GM12878 (cell line): ENCODE results near the gene USP25. TPM values are rescaled to one million over a fixed set of nuclear protein-coding genes. Genes with fewer than 3 reads are reported as not detected.

Experiments used
- ATAC-seq: fragments of 200-7000 bp; cut with Tn5 transposase; 3 replicates; pipeline ENCODE4 v1.9.1; 2020; ENCODE audit warnings: mild to moderate bottlenecking, moderate library complexity
- BruUV-seq: library from RNA; stranded (reverse); fragments of 400-500 nt; replicated peaks from 2 replicates; lab custom pipeline; 2021; lab: Mats Ljungman, UMichigan
- CTCF ChIA-PET: fragments of 300-600 bp; sonication (Branson Sonifier 250); formaldehyde crosslinking; extraction: SDS; loops from one replicate; lab custom pipeline; 2021; ENCODE audit warnings: inconsistent platforms; lab: Yijun Ruan, JAX
- POLR2A ChIA-PET: fragments of 350-600 bp; formaldehyde crosslinking; extraction: SDS; loops from one replicate; lab custom pipeline; 2021; ENCODE audit warnings: inconsistent platforms; lab: Charles Lee
- RAD21 ChIA-PET: fragments of 300-600 bp; sonication (Branson Sonifier 250); formaldehyde crosslinking; loops from one replicate; lab custom pipeline; 2023; ENCODE audit warnings: antibody characterized with exemption; ENCODE audit not compliant: unreplicated experiment; lab: Charles Lee
- SMC1A ChIA-PET: fragments of 300-600 bp; sonication (Branson Sonifier 250); formaldehyde crosslinking; loops from one replicate; lab custom pipeline; 2023; ENCODE audit not compliant: unreplicated experiment, uncharacterized antibody; lab: Charles Lee
- DNase-seq: peaks from one replicate; pipeline ENCODE4 v3.0.0-alpha.2; 2011; ENCODE audit warnings: low read depth, low spot score
- FAIRE-seq: peaks from 3 replicates; lab custom pipeline; 2011; peaks lifted over from hg19 to GRCh38; lab: Jason Lieb, UNC
- H2AFZ ChIP-seq: 2 replicates; pipeline ENCODE4 v1.6.0; 2011; ENCODE audit warnings: low read depth, low read length, control low read depth; ENCODE audit not compliant: control insufficient read depth
- H3K27ac ChIP-seq: 2 replicates; pipeline ENCODE4 v1.5.1; 2011; ENCODE audit warnings: control low read depth; ENCODE audit not compliant: control insufficient read depth, insufficient read depth
- H3K27me3 ChIP-seq, 2 experiments: replicated peaks in 1 of 2; 2 replicates each; pipeline versions ENCODE4 v1.6.0 to v1.6.1; 2011; ENCODE audit warnings: low read length in 1 of 2; ENCODE audit not compliant: control insufficient read depth in 2 of 2, insufficient read depth in 2 of 2
- H3K36me3 ChIP-seq, 2 experiments: 2 replicates each; pipeline ENCODE4 v1.5.1; 2011; ENCODE audit warnings: low read length in 1 of 2; ENCODE audit not compliant: control insufficient read depth in 2 of 2, insufficient read depth in 2 of 2
- H3K4me1 ChIP-seq: 2 replicates; pipeline ENCODE4 v1.6.1; 2011; ENCODE audit warnings: mild to moderate bottlenecking, low read length, moderate library complexity, mixed read lengths; ENCODE audit not compliant: control insufficient read depth, insufficient read depth
- H3K4me2 ChIP-seq: 2 replicates; pipeline ENCODE4 v1.6.0; 2011; ENCODE audit warnings: control low read depth; ENCODE audit not compliant: control insufficient read depth, insufficient read depth
- H3K4me3 ChIP-seq: fragments of 200-600 bp; sonication (generic); 2 replicates; pipeline ENCODE4 v1.5.1; 2016
- H3K79me2 ChIP-seq: 2 replicates; pipeline ENCODE4 v1.6.0; 2011; ENCODE audit warnings: low read length; ENCODE audit not compliant: control insufficient read depth, insufficient read depth
- H3K9ac ChIP-seq: 2 replicates; pipeline ENCODE4 v1.8.0; 2011; ENCODE audit warnings: low read length, control low read depth, mixed read lengths; ENCODE audit not compliant: control insufficient read depth, insufficient read depth
- H3K9me3 ChIP-seq: replicated peaks from 3 replicates; pipeline ENCODE4 v1.5.1; 2011; ENCODE audit warnings: mild to moderate bottlenecking, low read length; ENCODE audit not compliant: control insufficient read depth, insufficient read depth
- H4K20me1 ChIP-seq: 2 replicates; pipeline ENCODE4 v1.6.0; 2011; ENCODE audit not compliant: control insufficient read depth, insufficient read depth
- BRCA1 ChIP-seq: IDR thresholded peaks from 2 replicates; pipeline ENCODE4 v1.6.1; 2011; ENCODE audit warnings: low read depth, low read length, improper control_type of control experiment
- CBX3 ChIP-seq: fragments of 200-600 bp; sonication (generic); IDR thresholded peaks from 2 replicates; pipeline ENCODE4 v1.6.1; 2016; ENCODE audit warnings: low read depth, borderline replicate concordance
- CHD4 ChIP-seq: fragments of 200-600 bp; sonication (generic); IDR thresholded peaks from 2 replicates; pipeline ENCODE4 v1.6.1; 2016; ENCODE audit warnings: mild to moderate bottlenecking
- FOXM1 ChIP-seq: IDR thresholded peaks from 2 replicates; pipeline ENCODE4 v1.6.1; 2012; ENCODE audit warnings: low read depth, mild to moderate bottlenecking, inconsistent platforms, low read length, moderate library complexity
- POLR2AphosphoS5 ChIP-seq: IDR thresholded peaks from 2 replicates; pipeline ENCODE4 v1.6.1; 2011; ENCODE audit warnings: mild to moderate bottlenecking, low read length, inconsistent platforms
- POU2F2 ChIP-seq: IDR thresholded peaks from 3 replicates; pipeline ENCODE4 v1.6.1; 2011; ENCODE audit warnings: low read depth, mild to moderate bottlenecking, low read length, borderline replicate concordance
- RB1 ChIP-seq: fragments of 450-650 bp; formaldehyde crosslinking; IDR thresholded peaks from 2 replicates; pipeline ENCODE4 v1.6.1; 2017; ENCODE audit warnings: mild to moderate bottlenecking, borderline replicate concordance
- TCF12 ChIP-seq: IDR thresholded peaks from 2 replicates; pipeline ENCODE4 v1.6.1; 2011; ENCODE audit warnings: low read depth, mild to moderate bottlenecking, low read length
- ZNF24 ChIP-seq: fragments of 450-650 bp; IDR thresholded peaks from 2 replicates; pipeline ENCODE4 v1.6.1; 2017; ENCODE audit warnings: antibody characterized with exemption, mild to moderate bottlenecking
- WGBS: methylation state at CpG from one replicate; pipeline ENCODE4 v1.1.6; 2016; ENCODE audit warnings: low lambda C conversion rate; ENCODE audit not compliant: insufficient replicate concordance, insufficient coverage; ENCODE audit errors: missing lambda C conversion rate; 5-methylcytosine and 5-hydroxymethylcytosine counted together
- in situ Hi-C: fragments of 300-500 bp; cut with MboI; formaldehyde crosslinking; loops from 9 replicates; pipeline ENCODE4 v1.14.3; 2018; ENCODE audit warnings: mixed read lengths
- intact Hi-C: fragments of 100-400 bp; cut with micrococcal nuclease; formaldehyde crosslinking; loops from one replicate; pipeline ENCODE4 v1.14.2; 2022; ENCODE audit not compliant: unreplicated experiment
- polyA plus RNA-seq, 11 experiments: library from polyadenylated mRNA; depleted of rRNA in 4 of 11; unstranded in 6 of 11; stranded (reverse) in 5 of 11; fragments of >200 nt; fragmentation: Nextera tagmentation in 4 of 11; fragmentation: Illumina TruSeq in 1 of 11; extraction: Ambion mirVana in 4 of 11; extraction: Trizol in 1 of 11; gene quantifications; 1 replicate in 1 of 11; 2 replicates in 10 of 11; pipeline versions ENCODE4 v1.2.1 to v1.2.3, GENCODE V29; 2011 to 2016; ENCODE audit warnings: inconsistent platforms in 2 of 11, missing spikeins in 2 of 11, low read depth in 1 of 11
- total RNA-seq, 4 experiments: library from RNA; depleted of rRNA in 3 of 4; stranded (reverse); fragments of >200 nt in 3 of 4; fragmentation: Illumina TruSeq in 1 of 4; extraction: Trizol in 1 of 4; gene quantifications; 2 replicates each; pipeline versions ENCODE4 v1.2.1 to v1.2.3, GENCODE V29; 2013 to 2021
- TF ChIP-seq, protein P1 (sequence below): fragments of 450-650 bp; IDR thresholded peaks from 2 replicates; pipeline ENCODE4 v1.6.1; 2016; ENCODE audit warnings: mild to moderate bottlenecking, moderate library complexity, borderline replicate concordance
- TF ChIP-seq, protein P2 (sequence below), 3 experiments: IDR thresholded peaks in 2 of 3; conservative IDR thresholded peaks in 1 of 3; 2 replicates each; pipeline ENCODE4 v1.5.1; 2011; ENCODE audit warnings: low read depth in 3 of 3, low read length in 3 of 3, mild to moderate bottlenecking in 3 of 3, control low read depth in 2 of 3, moderate library complexity in 2 of 3, inconsistent platforms in 1 of 3, mixed read lengths in 1 of 3; ENCODE audit not compliant: control insufficient read depth in 2 of 3, insufficient read depth in 1 of 3; ENCODE audit errors: extremely low read depth in 1 of 3
- TF ChIP-seq, protein P3 (sequence below): IDR thresholded peaks from 2 replicates; pipeline ENCODE4 v1.6.1; 2012; ENCODE audit warnings: low read depth, low read length, improper control_type of control experiment
- TF ChIP-seq, protein P4 (sequence below): IDR thresholded peaks from 2 replicates; pipeline ENCODE4 v1.6.1; 2011; ENCODE audit warnings: borderline replicate concordance, low read depth, mild to moderate bottlenecking, moderate library complexity, low read length; ENCODE audit not compliant: insufficient read depth, poor library complexity, severe bottlenecking

The USP25 gene
- total and polyA plus RNA-seq, 10 of the 15 experiments (the other 5 are each of a cell fraction or from before 2014, with no cell fraction given): 1.5 to 31.3 (median 23.4) TPM

DNA sequence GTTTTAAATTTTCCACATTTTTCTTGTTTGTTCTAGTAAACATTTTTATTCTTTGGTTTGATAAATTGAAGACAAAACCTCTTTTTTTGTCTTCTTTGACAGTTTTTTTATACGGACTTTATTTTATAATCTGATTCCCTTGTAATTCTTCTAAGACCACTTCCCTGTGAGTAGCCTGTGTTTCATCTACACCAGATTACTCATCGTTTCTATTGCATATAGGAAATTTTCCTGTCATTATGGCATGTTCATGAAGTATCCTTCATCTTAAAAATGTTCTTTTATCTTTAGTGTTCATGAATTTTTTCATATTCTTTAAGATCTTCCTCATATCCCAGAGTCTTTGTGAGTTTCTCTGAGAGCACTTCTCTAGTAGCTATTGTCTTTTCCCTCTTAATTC is 109.8 kb downstream of the USP25 start (continued):
- TF ChIP-seq, protein P1, sequence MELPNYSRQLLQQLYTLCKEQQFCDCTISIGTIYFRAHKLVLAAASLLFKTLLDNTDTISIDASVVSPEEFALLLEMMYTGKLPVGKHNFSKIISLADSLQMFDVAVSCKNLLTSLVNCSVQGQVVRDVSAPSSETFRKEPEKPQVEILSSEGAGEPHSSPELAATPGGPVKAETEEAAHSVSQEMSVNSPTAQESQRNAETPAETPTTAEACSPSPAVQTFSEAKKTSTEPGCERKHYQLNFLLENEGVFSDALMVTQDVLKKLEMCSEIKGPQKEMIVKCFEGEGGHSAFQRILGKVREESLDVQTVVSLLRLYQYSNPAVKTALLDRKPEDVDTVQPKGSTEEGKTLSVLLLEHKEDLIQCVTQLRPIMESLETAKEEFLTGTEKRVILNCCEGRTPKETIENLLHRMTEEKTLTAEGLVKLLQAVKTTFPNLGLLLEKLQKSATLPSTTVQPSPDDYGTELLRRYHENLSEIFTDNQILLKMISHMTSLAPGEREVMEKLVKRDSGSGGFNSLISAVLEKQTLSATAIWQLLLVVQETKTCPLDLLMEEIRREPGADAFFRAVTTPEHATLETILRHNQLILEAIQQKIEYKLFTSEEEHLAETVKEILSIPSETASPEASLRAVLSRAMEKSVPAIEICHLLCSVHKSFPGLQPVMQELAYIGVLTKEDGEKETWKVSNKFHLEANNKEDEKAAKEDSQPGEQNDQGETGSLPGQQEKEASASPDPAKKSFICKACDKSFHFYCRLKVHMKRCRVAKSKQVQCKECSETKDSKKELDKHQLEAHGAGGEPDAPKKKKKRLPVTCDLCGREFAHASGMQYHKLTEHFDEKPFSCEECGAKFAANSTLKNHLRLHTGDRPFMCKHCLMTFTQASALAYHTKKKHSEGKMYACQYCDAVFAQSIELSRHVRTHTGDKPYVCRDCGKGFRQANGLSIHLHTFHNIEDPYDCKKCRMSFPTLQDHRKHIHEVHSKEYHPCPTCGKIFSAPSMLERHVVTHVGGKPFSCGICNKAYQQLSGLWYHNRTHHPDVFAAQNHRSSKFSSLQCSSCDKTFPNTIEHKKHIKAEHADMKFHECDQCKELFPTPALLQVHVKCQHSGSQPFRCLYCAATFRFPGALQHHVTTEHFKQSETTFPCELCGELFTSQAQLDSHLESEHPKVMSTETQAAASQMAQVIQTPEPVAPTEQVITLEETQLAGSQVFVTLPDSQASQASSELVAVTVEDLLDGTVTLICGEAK: no peak

DNA sequence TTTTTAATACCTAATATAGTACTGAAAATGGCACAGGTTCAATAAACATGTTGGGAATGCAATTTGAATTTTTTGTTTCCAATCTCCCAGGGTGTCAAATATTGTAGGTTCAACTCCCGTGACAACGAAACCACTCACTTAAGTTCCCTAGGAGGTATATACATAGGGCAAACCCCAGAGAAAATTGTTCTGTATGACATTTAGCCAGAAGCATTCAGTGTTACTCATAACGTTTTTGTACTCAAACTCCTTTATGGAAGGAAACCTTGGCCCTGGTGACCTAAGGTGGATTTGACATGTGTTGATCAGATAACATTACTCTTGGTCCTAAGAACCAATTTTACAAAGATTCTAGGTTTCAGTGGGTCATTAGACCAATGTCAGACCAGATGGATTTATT is 110.6 kb downstream of the USP25 start:
- H3K4me1 ChIP-seq: no peaks in the 10 kb centered on the region
- no TSS peak for BruUV-seq
- RAD21 ChIA-PET: no interaction called here
- no peaks in the 10 kb centered on the region for H3K79me2 ChIP-seq
- CTCF ChIA-PET: no interaction called here
- 86% methylated on average over 3 of the region's 3 CpGs for WGBS
- intact Hi-C loops: no loop called here
- ATAC-seq (no peak), DNase-seq (no peak), FAIRE-seq (no peak)
- H3K36me3 ChIP-seq: peaks cover 0 to 4% of the 10 kb centered on the region in 2 experiments; a peak in 3 of 4 replicates
- POLR2A ChIA-PET: no interaction called here
- H3K9me3 ChIP-seq: no peaks in the 10 kb centered on the region
- TF ChIP-seq ZNF24 (no peak), FOXM1 (no peak), CBX3 (no peak), TCF12 (no peak), RB1 (no peak), POLR2AphosphoS5 (no peak), POU2F2 (no peak), BRCA1 (no peak), CHD4 (no peak)
- TF ChIP-seq, protein P2, sequence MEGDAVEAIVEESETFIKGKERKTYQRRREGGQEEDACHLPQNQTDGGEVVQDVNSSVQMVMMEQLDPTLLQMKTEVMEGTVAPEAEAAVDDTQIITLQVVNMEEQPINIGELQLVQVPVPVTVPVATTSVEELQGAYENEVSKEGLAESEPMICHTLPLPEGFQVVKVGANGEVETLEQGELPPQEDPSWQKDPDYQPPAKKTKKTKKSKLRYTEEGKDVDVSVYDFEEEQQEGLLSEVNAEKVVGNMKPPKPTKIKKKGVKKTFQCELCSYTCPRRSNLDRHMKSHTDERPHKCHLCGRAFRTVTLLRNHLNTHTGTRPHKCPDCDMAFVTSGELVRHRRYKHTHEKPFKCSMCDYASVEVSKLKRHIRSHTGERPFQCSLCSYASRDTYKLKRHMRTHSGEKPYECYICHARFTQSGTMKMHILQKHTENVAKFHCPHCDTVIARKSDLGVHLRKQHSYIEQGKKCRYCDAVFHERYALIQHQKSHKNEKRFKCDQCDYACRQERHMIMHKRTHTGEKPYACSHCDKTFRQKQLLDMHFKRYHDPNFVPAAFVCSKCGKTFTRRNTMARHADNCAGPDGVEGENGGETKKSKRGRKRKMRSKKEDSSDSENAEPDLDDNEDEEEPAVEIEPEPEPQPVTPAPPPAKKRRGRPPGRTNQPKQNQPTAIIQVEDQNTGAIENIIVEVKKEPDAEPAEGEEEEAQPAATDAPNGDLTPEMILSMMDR (IDR thresholded peaks at IDR 0.05 in 2 of 3, conservative IDR thresholded peaks at IDR 0.05 in 1 of 3; ENCODE audit: control insufficient read depth in 2 of 3, extremely low read depth in 1 of 3, insufficient read depth in 1 of 3, low read depth in 3 of 3, low read length in 3 of 3): no peak
- TF ChIP-seq, protein P3, sequence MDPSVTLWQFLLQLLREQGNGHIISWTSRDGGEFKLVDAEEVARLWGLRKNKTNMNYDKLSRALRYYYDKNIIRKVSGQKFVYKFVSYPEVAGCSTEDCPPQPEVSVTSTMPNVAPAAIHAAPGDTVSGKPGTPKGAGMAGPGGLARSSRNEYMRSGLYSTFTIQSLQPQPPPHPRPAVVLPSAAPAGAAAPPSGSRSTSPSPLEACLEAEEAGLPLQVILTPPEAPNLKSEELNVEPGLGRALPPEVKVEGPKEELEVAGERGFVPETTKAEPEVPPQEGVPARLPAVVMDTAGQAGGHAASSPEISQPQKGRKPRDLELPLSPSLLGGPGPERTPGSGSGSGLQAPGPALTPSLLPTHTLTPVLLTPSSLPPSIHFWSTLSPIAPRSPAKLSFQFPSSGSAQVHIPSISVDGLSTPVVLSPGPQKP: no peak
- TF ChIP-seq, protein P4, sequence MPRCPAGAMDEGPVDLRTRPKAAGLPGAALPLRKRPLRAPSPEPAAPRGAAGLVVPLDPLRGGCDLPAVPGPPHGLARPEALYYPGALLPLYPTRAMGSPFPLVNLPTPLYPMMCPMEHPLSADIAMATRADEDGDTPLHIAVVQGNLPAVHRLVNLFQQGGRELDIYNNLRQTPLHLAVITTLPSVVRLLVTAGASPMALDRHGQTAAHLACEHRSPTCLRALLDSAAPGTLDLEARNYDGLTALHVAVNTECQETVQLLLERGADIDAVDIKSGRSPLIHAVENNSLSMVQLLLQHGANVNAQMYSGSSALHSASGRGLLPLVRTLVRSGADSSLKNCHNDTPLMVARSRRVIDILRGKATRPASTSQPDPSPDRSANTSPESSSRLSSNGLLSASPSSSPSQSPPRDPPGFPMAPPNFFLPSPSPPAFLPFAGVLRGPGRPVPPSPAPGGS: no peak
- H3K27me3 ChIP-seq: no peaks in the 10 kb centered on the region
- SMC1A ChIA-PET: no interaction called here
- no peak overlapping the region for H3K9ac ChIP-seq
- no peak overlapping the region for H3K27ac ChIP-seq
- no peak overlapping the region for H3K4me2 ChIP-seq
- in situ Hi-C loops: no loop called here
- no peak overlapping the region for H2AFZ ChIP-seq
- H3K4me3 ChIP-seq: no peak overlapping the region
- no peaks in the 10 kb centered on the region for H4K20me1 ChIP-seq
